Activated naive CD8-positive, alpha-beta T cell treated with anti-CD3 and anti-CD28 coated beads, Interleukin-2, amount 50 U/mL, for 24 hours (primary cell): ENCODE measurements around the gene ATOSA.

Experiments used
- ATAC-seq: fragments of 150-1000 bp; cut with Tn5 transposase; one replicate; pipeline ENCODE4 v1.10.0; 2021
- DNase-seq: peaks from one replicate; pipeline ENCODE4 v3.0.0; 2021
- H3K27ac Mint-ChIP-seq: one replicate; pipeline ENCODE4 v1.8.0; 2021; ENCODE audit warnings: mild to moderate bottlenecking, mixed read lengths
- H3K27me3 Mint-ChIP-seq: one replicate; pipeline ENCODE4 v1.8.0; 2021; ENCODE audit warnings: mixed read lengths
- H3K36me3 Mint-ChIP-seq: one replicate; pipeline ENCODE4 v1.8.0; 2021; ENCODE audit warnings: low read depth, mixed read lengths
- H3K4me1 Mint-ChIP-seq: one replicate; pipeline ENCODE4 v1.8.0; 2021; ENCODE audit warnings: mixed read lengths
- H3K4me3 Mint-ChIP-seq: one replicate; pipeline ENCODE4 v1.8.0; 2021; ENCODE audit warnings: mild to moderate bottlenecking, moderate library complexity, mixed read lengths
- H3K9me3 Mint-ChIP-seq: one replicate; pipeline ENCODE4 v1.8.0; 2021; ENCODE audit warnings: mixed read lengths

The ATOSA gene

GRCh38 chr15:52673734-52674133, 5.5 kb downstream of the ATOSA start:
- DNase-seq: no peak
- peaks cover 43% of the 10 kb centered on the region for H3K4me1 Mint-ChIP-seq
- H3K4me3 Mint-ChIP-seq: no peak overlapping the region
- H3K36me3 Mint-ChIP-seq: peaks cover 11% of the 10 kb centered on the region
- no peaks in the 10 kb centered on the region for H3K9me3 Mint-ChIP-seq
- no peak overlapping the region for H3K27ac Mint-ChIP-seq
- no peak for ATAC-seq
- H3K27me3 Mint-ChIP-seq: no peaks in the 10 kb centered on the region

- H3K27ac Mint-ChIP-seq: no peak overlapping the region
- ATAC-seq (no peak), DNase-seq (no peak)
- peaks cover 43% of the 10 kb centered on the region for H3K4me1 Mint-ChIP-seq
- peaks cover 11% of the 10 kb centered on the region for H3K36me3 Mint-ChIP-seq
- H3K9me3 Mint-ChIP-seq: no peaks in the 10 kb centered on the region
- no peaks in the 10 kb centered on the region for H3K27me3 Mint-ChIP-seq
- no peak overlapping the region for H3K4me3 Mint-ChIP-seq
Observed at GRCh38 chr15:52673312-52673711, 5.9 kb downstream of the ATOSA start.

- Mint-ChIP-seq H3K27ac (no peak overlapping the region), H3K4me1 (peaks cover 40% of the 10 kb centered on the region), H3K4me3 (no peak overlapping the region), H3K36me3 (peaks cover 11% of the 10 kb centered on the region), H3K9me3 (no peaks in the 10 kb centered on the region), H3K27me3 (no peaks in the 10 kb centered on the region)
- DNase-seq (no peak), ATAC-seq (no peak)
Observed at GRCh38 chr15:52672661-52673060, 6.5 kb downstream of the ATOSA start.

DNA sequence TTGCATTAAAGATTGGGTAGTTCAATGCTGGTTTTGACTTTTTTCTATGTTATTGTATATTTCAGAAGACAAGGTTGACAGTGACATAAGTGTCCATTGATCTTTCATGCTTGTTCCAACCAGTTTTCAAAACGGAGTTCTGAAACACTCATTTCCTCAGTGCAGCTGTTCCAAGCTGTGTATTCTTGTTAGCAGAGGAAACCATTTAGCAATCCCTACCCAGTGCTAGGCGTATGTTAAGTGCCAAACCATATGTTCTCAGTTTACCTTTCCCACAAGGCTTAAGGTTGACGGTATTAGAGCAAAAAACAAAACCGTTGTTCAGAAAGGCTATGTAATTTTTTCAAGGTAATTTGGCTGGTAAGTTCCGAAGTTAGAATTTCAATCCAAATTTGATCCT, 9.1 kb downstream of the ATOSA start:
- no peaks in the 10 kb centered on the region for H3K9me3 Mint-ChIP-seq
- H3K27me3 Mint-ChIP-seq: no peaks in the 10 kb centered on the region
- DNase-seq (no peak), ATAC-seq (no peak)
- H3K4me1 Mint-ChIP-seq: peaks cover 21% of the 10 kb centered on the region
- H3K27ac Mint-ChIP-seq: no peak overlapping the region
- H3K36me3 Mint-ChIP-seq: peaks cover 16% of the 10 kb centered on the region
- H3K4me3 Mint-ChIP-seq: no peak overlapping the region

- H3K36me3 Mint-ChIP-seq: peaks cover 16% of the 10 kb centered on the region
- H3K27ac Mint-ChIP-seq: no peak overlapping the region
- no peaks in the 10 kb centered on the region for H3K27me3 Mint-ChIP-seq
- H3K4me1 Mint-ChIP-seq: peaks cover 16% of the 10 kb centered on the region
- no peaks in the 10 kb centered on the region for H3K9me3 Mint-ChIP-seq
- no peak overlapping the region for H3K4me3 Mint-ChIP-seq
- ATAC-seq (no peak), DNase-seq (no peak)
Observed at GRCh38 chr15:52668133-52668532, 11.1 kb downstream of the ATOSA start.

GRCh38 chr15:52667597-52667996, 11.6 kb downstream of the ATOSA start:
- no peaks in the 10 kb centered on the region for H3K27me3 Mint-ChIP-seq
- DNase-seq (no peak), ATAC-seq (no peak)
- no peaks in the 10 kb centered on the region for H3K9me3 Mint-ChIP-seq
- H3K36me3 Mint-ChIP-seq: peaks cover 21% of the 10 kb centered on the region
- peaks cover 13% of the 10 kb centered on the region for H3K4me1 Mint-ChIP-seq
- no peak overlapping the region for H3K4me3 Mint-ChIP-seq
- no peak overlapping the region for H3K27ac Mint-ChIP-seq

DNA sequence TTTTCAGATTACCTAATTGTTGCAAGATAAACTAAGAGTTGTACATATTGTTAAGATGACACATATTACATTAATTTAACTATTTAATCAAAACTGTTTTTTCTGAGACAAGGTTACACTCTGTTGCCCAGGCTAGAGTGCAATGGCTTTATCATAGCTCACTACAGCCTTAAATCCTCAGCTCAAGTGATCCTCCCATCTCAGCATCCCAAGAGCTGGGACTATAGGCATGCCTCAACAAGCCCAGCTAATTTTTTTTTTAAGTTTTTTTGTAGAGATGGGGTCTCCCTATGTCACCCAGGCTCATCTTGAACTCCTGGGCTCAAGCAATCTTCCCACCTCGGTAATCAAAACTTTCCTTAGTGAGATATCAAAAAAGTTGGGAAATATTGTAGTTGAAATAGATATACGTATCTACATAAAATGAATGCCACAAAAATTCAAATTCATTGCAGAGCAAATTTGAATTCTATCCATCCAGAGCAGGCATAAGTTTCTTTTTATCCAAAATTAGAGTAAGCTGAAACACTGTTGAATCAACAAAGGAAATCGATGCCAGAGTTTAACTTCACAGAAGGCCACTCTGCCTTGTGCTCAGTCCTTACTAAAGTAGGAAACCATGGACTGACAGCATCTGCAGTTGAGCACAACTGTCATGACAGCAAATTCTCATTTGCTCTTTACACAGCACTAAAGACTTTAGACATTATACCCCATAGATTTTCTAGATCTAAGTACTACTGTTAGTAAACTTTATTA, 15.5 kb downstream of the ATOSA start:
- no peak for ATAC-seq
- DNase-seq: no peak
- no peaks in the 10 kb centered on the region for H3K27me3 Mint-ChIP-seq
- H3K9me3 Mint-ChIP-seq: no peaks in the 10 kb centered on the region
- H3K27ac Mint-ChIP-seq: no peak overlapping the region
- H3K4me1 Mint-ChIP-seq: peaks cover 25% of the 10 kb centered on the region
- peaks cover 21% of the 10 kb centered on the region for H3K36me3 Mint-ChIP-seq
- H3K4me3 Mint-ChIP-seq: no peak overlapping the region

DNA sequence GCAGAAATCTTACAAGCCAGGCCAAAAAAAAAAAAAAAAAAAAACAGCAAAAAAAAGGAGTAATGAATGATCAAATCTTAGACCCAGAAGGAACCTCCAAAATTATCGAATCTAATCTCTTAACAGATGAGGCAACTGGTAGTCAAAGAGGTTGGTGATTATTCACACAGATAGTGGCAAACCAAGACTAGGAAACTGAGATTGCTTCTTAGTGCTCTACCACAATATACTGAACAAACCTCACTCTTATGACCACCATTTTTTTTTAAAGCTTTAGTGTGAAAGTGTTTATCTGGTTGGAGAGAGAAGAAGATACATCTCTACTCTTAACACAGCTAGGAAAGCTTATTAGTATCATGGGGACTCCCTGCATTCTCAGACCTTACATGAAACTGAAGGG, 17.3 kb downstream of the ATOSA start:
- Mint-ChIP-seq H3K27ac (no peak overlapping the region), H3K27me3 (no peaks in the 10 kb centered on the region), H3K4me1 (peaks cover 26% of the 10 kb centered on the region), H3K4me3 (no peak overlapping the region), H3K36me3 (peaks cover 21% of the 10 kb centered on the region), H3K9me3 (no peaks in the 10 kb centered on the region)
- DNase-seq: no peak
- no peak for ATAC-seq

- Mint-ChIP-seq H3K27ac (no peak overlapping the region), H3K4me3 (no peak overlapping the region), H3K9me3 (no peaks in the 10 kb centered on the region), H3K36me3 (peaks cover 14% of the 10 kb centered on the region), H3K27me3 (no peaks in the 10 kb centered on the region), H3K4me1 (peaks cover 26% of the 10 kb centered on the region)
- no peak for ATAC-seq
- DNase-seq: no peak
Observed at GRCh38 chr15:52660192-52660591, 19.0 kb downstream of the ATOSA start.

DNA sequence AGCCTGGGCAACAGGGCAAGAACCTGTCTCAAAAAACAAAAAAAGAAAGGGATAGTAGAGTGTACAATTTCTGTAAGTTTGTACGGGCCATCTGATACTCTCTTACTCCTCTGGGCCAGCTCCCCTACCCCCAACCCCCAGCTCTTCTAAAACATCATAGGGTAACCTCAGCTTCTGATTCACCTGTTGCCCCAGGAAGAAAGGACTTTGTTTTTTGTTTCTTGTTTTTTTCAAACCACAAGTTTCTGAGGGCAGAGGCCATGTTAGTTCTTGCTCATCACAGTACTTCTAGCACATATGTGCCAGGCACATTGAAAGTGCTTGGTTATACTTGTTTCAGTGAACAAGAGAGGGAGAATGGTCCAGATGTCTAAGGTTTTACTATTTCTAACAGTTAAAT, 20.2 kb downstream of the ATOSA start:
- Mint-ChIP-seq H3K4me1 (peaks cover 26% of the 10 kb centered on the region), H3K4me3 (no peak overlapping the region), H3K9me3 (no peaks in the 10 kb centered on the region), H3K27ac (no peak overlapping the region), H3K27me3 (no peaks in the 10 kb centered on the region), H3K36me3 (peaks cover 14% of the 10 kb centered on the region)
- DNase-seq (no peak), ATAC-seq (peak; percentile 90)

- no peak overlapping the region for H3K27ac Mint-ChIP-seq
- no peaks in the 10 kb centered on the region for H3K9me3 Mint-ChIP-seq
- H3K36me3 Mint-ChIP-seq: peaks cover 8% of the 10 kb centered on the region
- no peaks in the 10 kb centered on the region for H3K27me3 Mint-ChIP-seq
- peaks cover 23% of the 10 kb centered on the region for H3K4me1 Mint-ChIP-seq
- no peak overlapping the region for H3K4me3 Mint-ChIP-seq
- no peak for DNase-seq
- no peak for ATAC-seq
Observed at GRCh38 chr15:52657338-52657737, 21.9 kb downstream of the ATOSA start.

- ATAC-seq (no peak), DNase-seq (no peak)
- Mint-ChIP-seq H3K36me3 (peaks cover 5% of the 10 kb centered on the region), H3K27me3 (no peaks in the 10 kb centered on the region), H3K4me1 (peaks cover 20% of the 10 kb centered on the region), H3K27ac (no peak overlapping the region), H3K9me3 (no peaks in the 10 kb centered on the region), H3K4me3 (no peak overlapping the region)
Observed at GRCh38 chr15:52656412-52656811, 22.8 kb downstream of the ATOSA start.

DNA sequence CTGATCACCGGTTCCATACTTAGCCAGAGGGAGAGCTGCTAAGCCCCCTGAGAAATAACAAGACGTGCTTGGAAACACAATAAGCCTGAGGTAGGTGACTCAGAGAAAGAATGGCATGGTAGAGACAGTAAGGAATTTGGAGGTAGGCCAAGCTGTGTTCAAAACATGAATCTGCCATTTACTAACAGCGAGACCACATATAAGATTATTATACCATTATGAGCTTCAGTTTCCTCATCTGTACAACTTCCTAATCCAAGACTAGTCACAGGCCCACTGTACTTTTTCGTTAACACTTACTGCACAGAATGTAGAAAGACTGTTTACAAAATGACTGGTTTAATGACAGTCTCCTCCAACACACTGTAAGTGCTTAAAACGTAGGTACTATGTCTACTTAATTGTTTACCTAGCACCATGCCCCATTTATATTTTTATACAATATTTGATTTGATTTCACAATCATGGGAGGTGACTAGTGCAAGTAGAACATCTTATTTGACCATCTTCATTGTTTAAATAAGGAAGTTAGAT, 25.7 kb downstream of the ATOSA start:
- Mint-ChIP-seq H3K27ac (no peak overlapping the region), H3K9me3 (no peaks in the 10 kb centered on the region), H3K4me1 (peaks cover 8% of the 10 kb centered on the region), H3K27me3 (no peaks in the 10 kb centered on the region), H3K4me3 (no peak overlapping the region), H3K36me3 (no peaks in the 10 kb centered on the region)
- ATAC-seq (no peak), DNase-seq (no peak)

- DNase-seq (no peak), ATAC-seq (no peak)
- no peaks in the 10 kb centered on the region for H3K36me3 Mint-ChIP-seq
- no peak overlapping the region for H3K4me3 Mint-ChIP-seq
- peaks cover 4% of the 10 kb centered on the region for H3K4me1 Mint-ChIP-seq
- H3K27me3 Mint-ChIP-seq: no peaks in the 10 kb centered on the region
- H3K27ac Mint-ChIP-seq: no peak overlapping the region
- no peaks in the 10 kb centered on the region for H3K9me3 Mint-ChIP-seq
Observed at GRCh38 chr15:52652984-52653383, 26.2 kb downstream of the ATOSA start.

DNA sequence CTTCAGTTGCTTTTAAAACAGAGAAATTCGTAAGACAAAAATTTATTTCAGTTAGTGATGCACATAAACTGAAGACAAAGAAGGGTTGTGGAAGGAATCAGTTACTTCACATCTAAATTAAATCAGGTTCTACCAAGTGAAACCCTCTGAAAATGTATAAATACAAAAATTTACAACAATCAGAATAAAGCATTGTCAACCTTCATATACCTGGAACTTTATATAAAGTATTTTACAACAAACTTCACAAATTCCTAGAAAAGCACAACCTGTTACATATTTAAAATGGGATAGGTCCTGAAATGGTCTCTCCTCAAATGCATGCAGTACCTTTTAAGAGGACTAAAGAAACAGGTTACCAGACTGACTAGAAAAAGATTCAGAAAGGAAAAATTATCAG, 26.9 kb downstream of the ATOSA start:
- Mint-ChIP-seq H3K36me3 (no peaks in the 10 kb centered on the region), H3K4me3 (no peak overlapping the region), H3K9me3 (no peaks in the 10 kb centered on the region), H3K27me3 (no peaks in the 10 kb centered on the region), H3K27ac (no peak overlapping the region), H3K4me1 (peaks cover 4% of the 10 kb centered on the region)
- DNase-seq (no peak), ATAC-seq (no peak)
